ENCODE measurements around the gene HS6ST3.

GRCh38 chr13:96533408-96533807, 443.5 kb downstream of the HS6ST3 start:
- TF ChIP-seq EZH2 (IDR thresholded peaks at IDR 0.05; ENCODE audit: borderline replicate concordance, low read length): no peak
- no peak for TF ChIP-seq CTCF (IDR thresholded peaks at IDR 0.05; ENCODE audit: low read length)

Measured in OCI-LY1 (cell line).